Measurements from ENCODE around the gene NANOS3. TPM values are rescaled to one million over a fixed set of nuclear protein-coding genes. Genes with fewer than 3 reads are reported as not detected.

The NANOS3 gene
- total RNA-seq, 1 donor from 2014 or later: 3.5 TPM

- Mint-ChIP-seq H3K36me3 (ENCODE audit: unreplicated experiment) (peaks cover 46% of the 10 kb centered on the region), H3K27ac (ENCODE audit: unreplicated experiment) (no peak overlapping the region), H3K4me1 (ENCODE audit: unreplicated experiment) (no peaks in the 10 kb centered on the region), H3K4me3 (ENCODE audit: unreplicated experiment) (no peak overlapping the region), H3K9me3 (ENCODE audit: unreplicated experiment) (no peaks in the 10 kb centered on the region), H3K27me3 (ENCODE audit: unreplicated experiment) (no peaks in the 10 kb centered on the region)
- DNase-seq (ENCODE audit: extremely low spot score, unreplicated experiment): no peak
- TF ChIP-seq CTCF (IDR thresholded peaks at IDR 0.05): no peak
These were observed 46.5 kb downstream of the NANOS3 start for GRCh38 chr19:13923194-13923987.

GRCh38 chr19:13926010-13926409 lies 49.1 kb downstream of the NANOS3 start:
- H3K27me3 Mint-ChIP-seq (ENCODE audit: unreplicated experiment): no peaks in the 10 kb centered on the region
- no peaks in the 10 kb centered on the region for H3K9me3 Mint-ChIP-seq (ENCODE audit: unreplicated experiment)
- H3K27ac Mint-ChIP-seq (ENCODE audit: unreplicated experiment): no peak overlapping the region
- no peak for DNase-seq (ENCODE audit: extremely low spot score, unreplicated experiment)
- peaks cover 34% of the 10 kb centered on the region for H3K36me3 Mint-ChIP-seq (ENCODE audit: unreplicated experiment)
- no peak overlapping the region for H3K4me3 Mint-ChIP-seq (ENCODE audit: unreplicated experiment)
- TF ChIP-seq CTCF (IDR thresholded peaks at IDR 0.05): no peak
- no peaks in the 10 kb centered on the region for H3K4me1 Mint-ChIP-seq (ENCODE audit: unreplicated experiment)

GRCh38 chr19:13926715-13927114 lies 49.8 kb downstream of the NANOS3 start:
- Mint-ChIP-seq H3K27me3 (ENCODE audit: unreplicated experiment) (no peaks in the 10 kb centered on the region), H3K4me3 (ENCODE audit: unreplicated experiment) (no peak overlapping the region)

GRCh38 chr19:13929340-13929739 lies 52.4 kb downstream of the NANOS3 start:
- no peak for DNase-seq (ENCODE audit: extremely low spot score, unreplicated experiment)
- TF ChIP-seq CTCF (IDR thresholded peaks at IDR 0.05): no peak
- H3K4me3 Mint-ChIP-seq (ENCODE audit: unreplicated experiment): no peak overlapping the region
- H3K9me3 Mint-ChIP-seq (ENCODE audit: unreplicated experiment): no peaks in the 10 kb centered on the region
- peaks cover 14% of the 10 kb centered on the region for H3K36me3 Mint-ChIP-seq (ENCODE audit: unreplicated experiment)
- no peaks in the 10 kb centered on the region for H3K27me3 Mint-ChIP-seq (ENCODE audit: unreplicated experiment)
- no peaks in the 10 kb centered on the region for H3K4me1 Mint-ChIP-seq (ENCODE audit: unreplicated experiment)
- no peak overlapping the region for H3K27ac Mint-ChIP-seq (ENCODE audit: unreplicated experiment)

More at GRCh38 chr19:13926715-13927114, 49.8 kb downstream of the NANOS3 start:
- Mint-ChIP-seq H3K9me3 (ENCODE audit: unreplicated experiment) (no peaks in the 10 kb centered on the region), H3K36me3 (ENCODE audit: unreplicated experiment) (peaks cover 29% of the 10 kb centered on the region), H3K4me1 (ENCODE audit: unreplicated experiment) (no peaks in the 10 kb centered on the region), H3K27ac (ENCODE audit: unreplicated experiment) (no peak overlapping the region)
- DNase-seq (ENCODE audit: extremely low spot score, unreplicated experiment): no peak
- no peak for TF ChIP-seq CTCF (IDR thresholded peaks at IDR 0.05)

GRCh38 chr19:13929956-13930355 lies 53.0 kb downstream of the NANOS3 start:
- no peak overlapping the region for H3K27ac Mint-ChIP-seq (ENCODE audit: unreplicated experiment)
- H3K27me3 Mint-ChIP-seq (ENCODE audit: unreplicated experiment): no peaks in the 10 kb centered on the region
- no peak for TF ChIP-seq CTCF (IDR thresholded peaks at IDR 0.05)
- H3K4me3 Mint-ChIP-seq (ENCODE audit: unreplicated experiment): no peak overlapping the region
- no peaks in the 10 kb centered on the region for H3K9me3 Mint-ChIP-seq (ENCODE audit: unreplicated experiment)
- peaks cover 11% of the 10 kb centered on the region for H3K36me3 Mint-ChIP-seq (ENCODE audit: unreplicated experiment)
- no peaks in the 10 kb centered on the region for H3K4me1 Mint-ChIP-seq (ENCODE audit: unreplicated experiment)
- DNase-seq (ENCODE audit: extremely low spot score, unreplicated experiment): no peak

Small RNAs within 50 kb of the gene (microRNA-seq; reads per million reads assigned to microRNA genes)
- gene MIR181C (ENCODE audit: unreplicated experiment): 704 reads per million, percentile 77 among the genes with 10 or more reads in this experiment
- gene MIR181D (ENCODE audit: unreplicated experiment): 374 reads per million, percentile 70 among the genes with 10 or more reads in this experiment

Other genes with a start within 250 kb of the NANOS3 start
- 18.6 and 22.5 TPM in 2 replicates for gene MRI1, start 112.6 kb upstream of the NANOS3 start, total RNA-seq
- gene C19orf53, start 102.7 kb upstream of the NANOS3 start, total RNA-seq: 82.4 and 86.6 TPM in 2 replicates
- gene ZSWIM4, start 81.7 kb upstream of the NANOS3 start, total RNA-seq: 14.0 and 15.1 TPM in 2 replicates
- gene BRME1, start 29.0 kb downstream of the NANOS3 start, total RNA-seq: 3.7 and 4.1 TPM in 2 replicates
- gene CC2D1A, start 29.1 kb downstream of the NANOS3 start, total RNA-seq: 44.3 and 51.3 TPM in 2 replicates
- gene PODNL1, start 61.3 kb downstream of the NANOS3 start, total RNA-seq: 2.3 and 2.4 TPM in 2 replicates
- gene DCAF15, start 75.4 kb downstream of the NANOS3 start, total RNA-seq: 27.4 and 29.3 TPM in 2 replicates
- 12.3 and 15.7 TPM in 2 replicates for gene RFX1, start 129.2 kb downstream of the NANOS3 start, total RNA-seq
- not detected in 2 replicates for gene RLN3, start 151.0 kb downstream of the NANOS3 start, total RNA-seq
- gene IL27RA, start 154.6 kb downstream of the NANOS3 start, total RNA-seq: 1.8 and 1.9 TPM in 2 replicates
- 0.30 and 0.63 TPM in 2 replicates for gene PALM3, start 184.9 kb downstream of the NANOS3 start, total RNA-seq
- 1.8 and 2.1 TPM in 2 replicates for gene MISP3, start 195.7 kb downstream of the NANOS3 start, total RNA-seq
- 0.54 TPM in 1 of 2 replicates, not detected in the other for gene C19orf67, start 208.6 kb downstream of the NANOS3 start, total RNA-seq
- gene SAMD1, start 213.6 kb downstream of the NANOS3 start, total RNA-seq: 34.9 and 38.9 TPM in 2 replicates
- gene PRKACA, start 240.6 kb downstream of the NANOS3 start, total RNA-seq: 109 and 115 TPM in 2 replicates